Measurements from ENCODE around the gene GALK1.
"Not testable (repeated sequence)": the region's sequence is repeated elsewhere in the genome, so short reads cannot be mapped to it uniquely, and the experiment has no call there.

The GALK1 gene

GRCh38 chr17:75763613-75764416 lies 1.2 kb downstream of the GALK1 start:
- DNase-seq: no peak

GRCh38 chr17:75763269-75763607 lies 1.8 kb downstream of the GALK1 start:
- no peak for DNase-seq

- DNase-seq: no peak
These were observed 2.3 kb downstream of the GALK1 start for GRCh38 chr17:75762513-75763268.

GRCh38 chr17:75759978-75760640 lies 4.9 kb downstream of the GALK1 start:
- DNase-seq: not testable (repeated sequence)

- DNase-seq: no peak
These were observed 5.5 kb downstream of the GALK1 start for GRCh38 chr17:75759457-75759856.

GRCh38 chr17:75758131-75758905 lies 6.7 kb downstream of the GALK1 start:
- DNase-seq: peak; percentile 59

GRCh38 chr17:75757086-75757681 lies 7.8 kb downstream of the GALK1 start:
- no peak for DNase-seq

GRCh38 chr17:75756451-75757085 lies 8.4 kb downstream of the GALK1 start:
- no peak for DNase-seq

- no peak for DNase-seq
These were observed 9.0 kb downstream of the GALK1 start for GRCh38 chr17:75755990-75756389.

- no peak for DNase-seq
These were observed 9.6 kb downstream of the GALK1 start for GRCh38 chr17:75755205-75755901.

GRCh38 chr17:75754378-75755204 lies 10.4 kb downstream of the GALK1 start:
- no peak for DNase-seq

GRCh38 chr17:75753514-75754377 lies 11.2 kb downstream of the GALK1 start:
- peak; percentile 84 for DNase-seq

- peak; percentile 47 for DNase-seq
These were observed 12.0 kb downstream of the GALK1 start for GRCh38 chr17:75752802-75753513.

- DNase-seq: no peak
These were observed 12.6 kb downstream of the GALK1 start for GRCh38 chr17:75752405-75752709.

GRCh38 chr17:75751676-75752404 lies 13.2 kb downstream of the GALK1 start:
- DNase-seq: no peak

GRCh38 chr17:75750661-75751423 lies 14.2 kb downstream of the GALK1 start:
- no peak for DNase-seq
